ENCODE measurements around the gene RIPK1. TPM values are rescaled to one million over a fixed set of nuclear protein-coding genes. Genes with fewer than 3 reads are reported as not detected.

The RIPK1 gene
- polyA plus RNA-seq, 1 of the 3 experiments (the other 2 are of a cell fraction): 12.0 TPM

GRCh38 chr6:3037638-3038365, 30.5 kb upstream of the RIPK1 start:
- ChIA-PET POLR2A (no interaction called here), CTCF (interaction anchor here (1.4 to 2.2 kb wide), 3 partner anchors 11 to 85 kb away, joined by 3 to 8 read pairs (median 4); no protein-coding TSS in a partner anchor)
- Histone ChIP-seq H2AFZ (ENCODE audit: low read depth) (no peak overlapping the region), H3K9me2 (no peaks in the 10 kb centered on the region), H3K36me3 (replicated peaks in 1 of 2; ENCODE audit: control insufficient read depth in 1 of 2, insufficient read depth in 2 of 2, low read length in 1 of 2) (no peaks in the 10 kb centered on the region), H4K20me1 (ENCODE audit: insufficient read depth) (no peaks in the 10 kb centered on the region), H3F3A (replicated peaks; ENCODE audit: insufficient read depth) (no peaks in the 10 kb centered on the region), H3K9ac (no peak overlapping the region), H3K4me1 (ENCODE audit: control insufficient read depth in 1 of 2, insufficient read depth in 2 of 2, low read depth in 1 of 2, low read length in 1 of 2) (peaks cover 0 to 4% of the 10 kb centered on the region in 2 experiments; a peak in 2 of 4 replicates), H3K79me2 (ENCODE audit: insufficient read depth) (no peaks in the 10 kb centered on the region), H3K27me3 (ENCODE audit: insufficient read depth) (no peaks in the 10 kb centered on the region; the same call in 1 of the 2 replicates), H3K4me2 (no peak overlapping the region), H3K9me3 (no peaks in the 10 kb centered on the region), H3K27ac (ENCODE audit: low read depth in 2 of 2, low read length in 1 of 2) (no peak overlapping the region), H3K4me3 (ENCODE audit: low read depth in 2 of 2, low read length in 1 of 2) (no peak overlapping the region)
- WGBS (ENCODE audit: low lambda C conversion rate): 51% methylated on average over 7 of the region's 7 CpGs
- TF ChIP-seq TAF1 (IDR thresholded peaks at IDR 0.05; ENCODE audit: borderline replicate concordance, low read depth, low read length): no peak
- no peak for TF ChIP-seq GATA2 (CRISPR knock-in tag; IDR thresholded peaks at IDR 0.05)
- no peak for TF ChIP-seq TCF12 (IDR thresholded peaks at IDR 0.05)
- no peak for TF ChIP-seq CTCF (IDR thresholded peaks at IDR 0.05)
- TF ChIP-seq, protein P1, sequence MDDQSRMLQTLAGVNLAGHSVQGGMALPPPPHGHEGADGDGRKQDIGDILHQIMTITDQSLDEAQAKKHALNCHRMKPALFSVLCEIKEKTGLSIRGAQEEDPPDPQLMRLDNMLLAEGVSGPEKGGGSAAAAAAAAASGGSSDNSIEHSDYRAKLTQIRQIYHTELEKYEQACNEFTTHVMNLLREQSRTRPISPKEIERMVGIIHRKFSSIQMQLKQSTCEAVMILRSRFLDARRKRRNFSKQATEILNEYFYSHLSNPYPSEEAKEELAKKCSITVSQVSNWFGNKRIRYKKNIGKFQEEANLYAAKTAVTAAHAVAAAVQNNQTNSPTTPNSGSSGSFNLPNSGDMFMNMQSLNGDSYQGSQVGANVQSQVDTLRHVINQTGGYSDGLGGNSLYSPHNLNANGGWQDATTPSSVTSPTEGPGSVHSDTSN (IDR thresholded peaks at IDR 0.05): no peak
- no peak for TF ChIP-seq EZH2phosphoT487 (IDR thresholded peaks at IDR 0.05; ENCODE audit: borderline replicate concordance, low read depth)
- TF ChIP-seq RFX5 (IDR thresholded peaks at IDR 0.05; ENCODE audit: low read length): no peak
- no peak for TF ChIP-seq FOXM1 (IDR thresholded peaks at IDR 0.05; ENCODE audit: low read depth)
- TF ChIP-seq CHD2 (IDR thresholded peaks at IDR 0.05; ENCODE audit: low read length, partially characterized antibody): no peak
- no peak for TF ChIP-seq NRF1 (IDR thresholded peaks at IDR 0.05; ENCODE audit: low read depth, low read length)
- TF ChIP-seq, protein P2, sequence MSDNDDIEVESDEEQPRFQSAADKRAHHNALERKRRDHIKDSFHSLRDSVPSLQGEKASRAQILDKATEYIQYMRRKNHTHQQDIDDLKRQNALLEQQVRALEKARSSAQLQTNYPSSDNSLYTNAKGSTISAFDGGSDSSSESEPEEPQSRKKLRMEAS (IDR thresholded peaks at IDR 0.05; ENCODE audit: low read depth): no peak
- no peak for DNase-seq

GRCh38 chr6:3039384-3039783, 28.9 kb upstream of the RIPK1 start:
- 54% methylated on average over 3 of the region's 3 CpGs for WGBS (ENCODE audit: low lambda C conversion rate)
- Histone ChIP-seq H3K27me3 (ENCODE audit: insufficient read depth) (no peaks in the 10 kb centered on the region; the same call in 1 of the 2 replicates), H2AFZ (ENCODE audit: low read depth) (no peak overlapping the region), H3F3A (replicated peaks; ENCODE audit: insufficient read depth) (no peaks in the 10 kb centered on the region), H4K20me1 (ENCODE audit: insufficient read depth) (no peaks in the 10 kb centered on the region), H3K4me2 (no peak overlapping the region), H3K27ac (ENCODE audit: low read depth in 2 of 2, low read length in 1 of 2) (no peak overlapping the region), H3K4me1 (ENCODE audit: control insufficient read depth in 1 of 2, insufficient read depth in 2 of 2, low read depth in 1 of 2, low read length in 1 of 2) (peaks cover 0 to 4% of the 10 kb centered on the region in 2 experiments; a peak in 2 of 4 replicates), H3K79me2 (ENCODE audit: insufficient read depth) (no peaks in the 10 kb centered on the region), H3K9me3 (no peaks in the 10 kb centered on the region), H3K4me3 (ENCODE audit: low read depth in 2 of 2, low read length in 1 of 2) (no peak overlapping the region), H3K36me3 (replicated peaks in 1 of 2; ENCODE audit: control insufficient read depth in 1 of 2, insufficient read depth in 2 of 2, low read length in 1 of 2) (no peaks in the 10 kb centered on the region), H3K9ac (no peak overlapping the region), H3K9me2 (no peaks in the 10 kb centered on the region)
- no peak for TF ChIP-seq IRF3 (IDR thresholded peaks at IDR 0.05; ENCODE audit: low read depth, low read length)
- POLR2A ChIA-PET: no interaction called here
- CTCF ChIA-PET: interaction anchor here (1.0 to 2.2 kb wide), 6 partner anchors 12 to 270 kb away, joined by 3 to 8 read pairs (median 4); partner anchors contain the start of gene NQO2
- DNase-seq: no peak

Data from SK-N-SH (cell line).